COLO668 (cell line): Measurements from ENCODE around the gene DSCAML1.
A peak's percentile ranks its signal among the peaks of the same experiment; 100 is the strongest.

ENCODE experiments used
- DNase-seq: peaks from one replicate; lab custom pipeline; 2025; ENCODE audit not compliant: unreplicated experiment; lab: John Stamatoyannopoulos, UW

The DSCAML1 gene

GRCh38 chr11:117702946-117703598 is 93.9 kb downstream of the DSCAML1 start:
- DNase-seq, result peak; percentile 72

- DNase-seq, result peak; percentile 58
These were observed 95.2 kb downstream of the DSCAML1 start for GRCh38 chr11:117701781-117702180.

GRCh38 chr11:117700551-117700950 is 96.5 kb downstream of the DSCAML1 start:
- DNase-seq, result no peak

- DNase-seq, result no peak
These were observed 99.7 kb downstream of the DSCAML1 start for GRCh38 chr11:117697319-117697718.

GRCh38 chr11:117696540-117696939 is 100.5 kb downstream of the DSCAML1 start:
- peak; percentile 21 for DNase-seq

- DNase-seq, result no peak
These were observed 103.7 kb downstream of the DSCAML1 start for GRCh38 chr11:117693344-117693743.

GRCh38 chr11:117691516-117691915 is 105.5 kb downstream of the DSCAML1 start:
- no peak for DNase-seq

GRCh38 chr11:117691218-117691514 is 105.8 kb downstream of the DSCAML1 start:
- DNase-seq, result no peak

- no peak for DNase-seq
These were observed 106.4 kb downstream of the DSCAML1 start for GRCh38 chr11:117690484-117691217.

- no peak for DNase-seq
These were observed 108.7 kb downstream of the DSCAML1 start for GRCh38 chr11:117688255-117688797.

GRCh38 chr11:117687776-117688175 is 109.2 kb downstream of the DSCAML1 start:
- no peak for DNase-seq

- DNase-seq, result no peak
These were observed 110.3 kb downstream of the DSCAML1 start for GRCh38 chr11:117686711-117687110.

- no peak for DNase-seq
These were observed 111.5 kb downstream of the DSCAML1 start for GRCh38 chr11:117685566-117685965.

GRCh38 chr11:117684731-117685130 is 112.3 kb downstream of the DSCAML1 start:
- DNase-seq, result no peak

GRCh38 chr11:117684111-117684510 is 112.9 kb downstream of the DSCAML1 start:
- no peak for DNase-seq

GRCh38 chr11:117681438-117681837 is 115.6 kb downstream of the DSCAML1 start:
- no peak for DNase-seq

GRCh38 chr11:117679461-117679860 is 117.6 kb downstream of the DSCAML1 start:
- no peak for DNase-seq

- DNase-seq, result no peak
These were observed 118.2 kb downstream of the DSCAML1 start for GRCh38 chr11:117678658-117679406.

- no peak for DNase-seq
These were observed 119.2 kb downstream of the DSCAML1 start for GRCh38 chr11:117677729-117678310.

GRCh38 chr11:117676501-117676900 is 120.5 kb downstream of the DSCAML1 start:
- no peak for DNase-seq

GRCh38 chr11:117673602-117674001 is 123.4 kb downstream of the DSCAML1 start:
- no peak for DNase-seq
